ENCODE data around the gene P2RX1. TPM values are rescaled to one million over a fixed set of nuclear protein-coding genes. Genes with fewer than 3 reads are reported as not detected.

The P2RX1 gene
- total and polyA plus RNA-seq, 4 experiments from 2014 or later = not detected

- ChIA-PET CTCF (ENCODE audit: partially characterized antibody) (no interaction called here), POLR2A (ENCODE audit: partially characterized antibody) (no interaction called here)
- Mint-ChIP-seq H3K27me3 (no peaks in the 10 kb centered on the region), H3K9me3 (no peaks in the 10 kb centered on the region), H3K36me3 (no peaks in the 10 kb centered on the region), H3K27ac (peak overlapping the region in 1 of 7 donors; percentile 30), H3K4me1 (peaks cover 14 to 24% (median 20%) of the 10 kb centered on the region in 4 donors), H3K4me3 (no peak overlapping the region)
- intact Hi-C loops (cut with micrococcal nuclease) = no loop called here
- Histone ChIP-seq H3K27me3 (ENCODE audit: insufficient read depth, low read length) (no peaks in the 10 kb centered on the region), H3K4me3 (ENCODE audit: low read length in 2 of 2) (no peak overlapping the region), H3K4me1 (ENCODE audit: insufficient read depth, low read length) (peaks cover 17% of the 10 kb centered on the region), H3K36me3 (ENCODE audit: insufficient read depth, low read length) (no peaks in the 10 kb centered on the region), H3K27ac (ENCODE audit: low read depth, low read length) (no peak overlapping the region), H3K9me3 (ENCODE audit: control insufficient read depth in 1 of 2, low read length in 2 of 2) (no peaks in the 10 kb centered on the region)
- peak in 1 of 5 donors; percentile 8 for DNase-seq
Observed at GRCh38 chr17:3896108-3896967, 19.9 kb downstream of the P2RX1 start.

DNA sequence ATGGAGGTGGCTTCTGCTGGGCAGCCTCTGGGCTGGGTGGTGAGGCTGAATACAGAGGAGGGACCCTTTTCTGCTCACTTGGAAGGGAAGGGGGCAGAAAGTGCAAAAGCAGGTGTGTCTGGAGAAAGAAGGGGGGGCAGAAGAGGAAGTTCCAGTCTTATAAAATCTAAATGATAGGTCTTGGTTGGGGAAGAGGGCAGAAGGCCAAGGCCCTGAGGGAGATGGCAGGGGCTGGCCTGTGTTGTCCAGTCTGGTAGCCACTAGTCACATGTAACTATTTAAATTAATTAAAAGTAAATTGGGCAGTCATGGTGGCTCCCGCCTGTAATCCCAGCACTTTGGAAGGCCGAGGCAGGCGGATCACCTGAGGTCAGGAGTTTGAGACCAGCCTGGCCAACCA lies 20.9 kb downstream of the P2RX1 start:
- Histone ChIP-seq H3K36me3 (ENCODE audit: insufficient read depth, low read length) (no peaks in the 10 kb centered on the region), H3K4me3 (ENCODE audit: low read length in 2 of 2) (no peak overlapping the region), H3K9me3 (ENCODE audit: control insufficient read depth in 1 of 2, low read length in 2 of 2) (no peaks in the 10 kb centered on the region), H3K27me3 (ENCODE audit: insufficient read depth, low read length) (no peaks in the 10 kb centered on the region), H3K27ac (ENCODE audit: low read depth, low read length) (no peak overlapping the region), H3K4me1 (ENCODE audit: insufficient read depth, low read length) (peaks cover 19% of the 10 kb centered on the region)
- DNase-seq = no peak
- H3K9me3 Mint-ChIP-seq = no peaks in the 10 kb centered on the region
- H3K27ac Mint-ChIP-seq = peak overlapping the region in 1 of 7 donors; percentile 52
- ChIA-PET POLR2A (ENCODE audit: partially characterized antibody) (no interaction called here), CTCF (ENCODE audit: partially characterized antibody) (interaction anchor here (1.0 to 1.9 kb wide), 2 partner anchors 18 to 21 kb away, joined by 4 to 10 read pairs; partner anchors contain the start of gene P2RX1)
- intact Hi-C loops (cut with micrococcal nuclease) = no loop called here
- H3K4me3 Mint-ChIP-seq = no peak overlapping the region
- H3K4me1 Mint-ChIP-seq = peaks cover 21 to 34% (median 25%) of the 10 kb centered on the region in 4 donors
- H3K36me3 Mint-ChIP-seq = no peaks in the 10 kb centered on the region
- no peaks in the 10 kb centered on the region for H3K27me3 Mint-ChIP-seq

DNA sequence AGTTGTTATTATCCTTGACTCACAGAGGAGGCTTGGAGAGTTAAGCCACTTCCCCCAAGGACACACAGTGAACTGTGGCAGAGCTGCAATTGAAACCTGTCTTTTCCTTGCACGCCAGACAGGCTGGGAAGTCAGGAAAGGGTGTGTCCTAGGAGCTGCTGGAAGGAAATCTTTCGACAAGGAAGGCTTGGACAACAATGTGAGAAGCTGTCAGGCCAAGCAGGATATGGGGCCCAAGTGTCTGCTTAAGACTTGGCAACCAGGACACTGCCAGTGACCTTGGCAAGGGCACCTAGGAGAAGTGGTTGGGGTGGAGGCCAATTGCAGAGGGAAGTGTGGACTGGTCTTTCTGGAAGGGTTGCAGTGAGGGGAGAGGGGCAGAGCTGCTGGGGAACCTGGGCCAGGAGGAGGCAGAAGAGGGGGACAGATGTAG lies 21.3 kb downstream of the P2RX1 start:
- peak overlapping the region in 2 of 7 donors; percentile 43 to 52 for H3K27ac Mint-ChIP-seq
- H3K4me3 Mint-ChIP-seq = no peak overlapping the region
- peaks cover 22 to 37% (median 25%) of the 10 kb centered on the region in 4 donors for H3K4me1 Mint-ChIP-seq
- no peaks in the 10 kb centered on the region for H3K27me3 Mint-ChIP-seq
- no peak overlapping the region for H3K27ac ChIP-seq (ENCODE audit: low read depth, low read length)
- no peaks in the 10 kb centered on the region for H3K36me3 Mint-ChIP-seq
- no peak overlapping the region for H3K4me3 ChIP-seq (ENCODE audit: low read length in 2 of 2)
- ChIA-PET CTCF (ENCODE audit: partially characterized antibody) (interaction anchor here (1.0 to 2.3 kb wide), 3 partner anchors 19 to 49 kb away, joined by 4 to 12 read pairs (median 10); partner anchors contain the start of genes NCBP3 and P2RX1), POLR2A (ENCODE audit: partially characterized antibody) (interaction anchor here (2.9 kb wide), 1 partner anchor 49 kb away, joined by 19 read pairs; the partner anchor contains the start of gene NCBP3)
- peak in 1 of 5 donors; percentile 19 for DNase-seq
- intact Hi-C loops (cut with micrococcal nuclease) = no loop called here
- no peaks in the 10 kb centered on the region for H3K27me3 ChIP-seq (ENCODE audit: insufficient read depth, low read length)
- H3K9me3 ChIP-seq (ENCODE audit: control insufficient read depth in 1 of 2, low read length in 2 of 2) = no peaks in the 10 kb centered on the region
- H3K4me1 ChIP-seq (ENCODE audit: insufficient read depth, low read length) = peaks cover 19% of the 10 kb centered on the region
- no peaks in the 10 kb centered on the region for H3K9me3 Mint-ChIP-seq
- H3K36me3 ChIP-seq (ENCODE audit: insufficient read depth, low read length) = no peaks in the 10 kb centered on the region

GRCh38 chr17:3894188-3894587 lies 22.1 kb downstream of the P2RX1 start:
- H3K9me3 Mint-ChIP-seq = no peaks in the 10 kb centered on the region
- H3K36me3 Mint-ChIP-seq = no peaks in the 10 kb centered on the region
- Histone ChIP-seq H3K36me3 (ENCODE audit: insufficient read depth, low read length) (no peaks in the 10 kb centered on the region), H3K9me3 (ENCODE audit: control insufficient read depth in 1 of 2, low read length in 2 of 2) (no peaks in the 10 kb centered on the region), H3K4me3 (ENCODE audit: low read length in 2 of 2) (no peak overlapping the region), H3K27ac (ENCODE audit: low read depth, low read length) (no peak overlapping the region), H3K27me3 (ENCODE audit: insufficient read depth, low read length) (no peaks in the 10 kb centered on the region), H3K4me1 (ENCODE audit: insufficient read depth, low read length) (peaks cover 19% of the 10 kb centered on the region)
- peaks cover 22 to 39% (median 25%) of the 10 kb centered on the region in 4 donors for H3K4me1 Mint-ChIP-seq
- POLR2A ChIA-PET (ENCODE audit: partially characterized antibody) = interaction anchor here (1.2 to 2.9 kb wide), 4 partner anchors 11 to 249 kb away, joined by 3 to 19 read pairs (median 4); partner anchors contain the start of genes CYB5D2, NCBP3 and ZZEF1
- no peaks in the 10 kb centered on the region for H3K27me3 Mint-ChIP-seq
- CTCF ChIA-PET (ENCODE audit: partially characterized antibody) = interaction anchor here (1.1 to 2.3 kb wide), 5 partner anchors 19 to 157 kb away, joined by 3 to 12 read pairs (median 5); partner anchors contain the start of gene NCBP3
- H3K27ac Mint-ChIP-seq = peak overlapping the region in 6 of 7 donors; percentile 22 to 93 (median 90)
- intact Hi-C loops (cut with micrococcal nuclease) = no loop called here
- H3K4me3 Mint-ChIP-seq = peak overlapping the region; percentile 75 to 89 (median 84)
- DNase-seq = no peak

GRCh38 chr17:3893720-3894116 lies 22.5 kb downstream of the P2RX1 start:
- Mint-ChIP-seq H3K4me3 (peak overlapping the region; percentile 75 to 89 (median 84)), H3K36me3 (no peaks in the 10 kb centered on the region), H3K9me3 (no peaks in the 10 kb centered on the region), H3K27me3 (no peaks in the 10 kb centered on the region), H3K27ac (peak overlapping the region; percentile 87 to 96 (median 90)), H3K4me1 (peaks cover 22 to 44% (median 25%) of the 10 kb centered on the region in 4 donors)
- Histone ChIP-seq H3K36me3 (ENCODE audit: insufficient read depth, low read length) (no peaks in the 10 kb centered on the region), H3K27ac (ENCODE audit: low read depth, low read length) (peak overlapping the region; percentile 55), H3K4me1 (ENCODE audit: insufficient read depth, low read length) (peaks cover 19% of the 10 kb centered on the region), H3K9me3 (ENCODE audit: control insufficient read depth in 1 of 2, low read length in 2 of 2) (no peaks in the 10 kb centered on the region), H3K4me3 (ENCODE audit: low read length in 2 of 2) (peak overlapping the region in 1 of 2 donors; percentile 58), H3K27me3 (ENCODE audit: insufficient read depth, low read length) (no peaks in the 10 kb centered on the region)
- no peak for DNase-seq
- CTCF ChIA-PET (ENCODE audit: partially characterized antibody) = interaction anchor here (1.1 to 2.3 kb wide), 5 partner anchors 20 to 156 kb away, joined by 3 to 12 read pairs (median 5); partner anchors contain the start of gene NCBP3
- POLR2A ChIA-PET (ENCODE audit: partially characterized antibody) = interaction anchor here (1.2 to 2.9 kb wide), 6 partner anchors 10 to 249 kb away, joined by 3 to 19 read pairs (median 4); partner anchors contain the start of genes CYB5D2, HASPIN, NCBP3 and ZZEF1
- intact Hi-C loops (cut with micrococcal nuclease) = loop anchor here (1.0 kb wide), 3 partner anchors 49 to 250 kb away; partner anchors contain the start of genes ATP2A3, CYB5D2 and ZZEF1

DNA sequence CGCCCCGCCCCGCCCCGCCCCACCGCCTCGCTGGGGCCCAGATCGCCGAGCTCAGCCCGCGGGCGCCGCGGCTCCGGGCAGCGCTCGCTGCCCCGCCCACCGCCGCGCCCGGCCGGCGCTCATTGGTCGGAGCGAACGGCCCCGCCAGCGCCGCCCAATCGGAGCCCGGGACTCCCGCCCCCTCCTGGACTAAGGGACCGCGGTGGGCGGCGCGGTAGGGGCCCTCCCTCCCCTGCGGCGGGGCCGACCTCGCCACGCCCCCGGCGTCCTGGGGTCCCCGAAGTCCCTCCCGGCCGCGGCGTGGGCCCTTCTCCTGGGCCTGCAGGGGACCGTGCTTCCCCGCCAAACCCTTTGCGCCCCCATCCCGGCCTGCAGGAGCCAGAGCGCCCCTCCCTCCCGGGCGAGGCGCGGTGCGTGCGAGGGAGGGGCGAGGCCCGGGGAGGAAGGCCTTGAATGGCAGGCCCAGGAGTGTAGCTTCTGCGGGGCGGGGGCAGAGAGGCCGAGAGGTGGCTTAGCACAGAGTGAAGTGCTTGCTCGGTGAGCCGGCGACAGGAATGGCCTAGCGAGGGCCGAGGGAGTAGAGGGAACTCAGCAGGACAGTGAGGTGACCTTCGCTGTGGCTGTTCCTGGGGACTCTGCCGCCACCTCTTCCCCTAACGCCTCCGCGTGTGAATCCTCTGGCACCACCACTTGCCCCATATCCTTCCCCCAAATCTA lies 23.1 kb downstream of the P2RX1 start, which contains the start of gene CAMKK1:
Gene CAMKK1 (minus strand): TSS at position 51 of the 717 bp plus-strand sequence. CDS start 7,366 bp downstream, outside the sequence.
- intact Hi-C loops (cut with micrococcal nuclease) = loop anchor here (1.0 kb wide), 3 partner anchors 49 to 250 kb away; partner anchors contain the start of genes ATP2A3, CYB5D2 and ZZEF1
- Mint-ChIP-seq H3K4me1 (peaks cover 22 to 46% (median 26%) of the 10 kb centered on the region in 4 donors), H3K27ac (peak within 1 kb of the TSS; percentile 87 to 96 (median 91)), H3K27me3 (no peaks in the 10 kb centered on the region), H3K9me3 (no peaks in the 10 kb centered on the region), H3K4me3 (peak within 1 kb of the TSS; percentile 84 to 89 (median 87)), H3K36me3 (no peaks in the 10 kb centered on the region)
- H3K4me1 ChIP-seq (ENCODE audit: insufficient read depth, low read length) = peaks cover 21% of the 10 kb centered on the region
- H3K9me3 ChIP-seq (ENCODE audit: control insufficient read depth in 1 of 2, low read length in 2 of 2) = no peaks in the 10 kb centered on the region
- H3K27ac ChIP-seq (ENCODE audit: low read depth, low read length) = peak within 1 kb of the TSS; percentile 55
- DNase-seq = peak; percentile 85 to 91 (median 86)
- H3K4me3 ChIP-seq (ENCODE audit: low read length in 2 of 2) = peak within 1 kb of the TSS; percentile 36 to 65
- no peaks in the 10 kb centered on the region for H3K36me3 ChIP-seq (ENCODE audit: insufficient read depth, low read length)
- ChIA-PET POLR2A (ENCODE audit: partially characterized antibody) (interaction anchor here (1.2 to 2.9 kb wide), 6 partner anchors 9 to 250 kb away, joined by 3 to 19 read pairs (median 4); partner anchors contain the start of genes CYB5D2, HASPIN, NCBP3 and ZZEF1), CTCF (ENCODE audit: partially characterized antibody) (interaction anchor here (1.2 to 2.3 kb wide), 3 partner anchors 30 to 156 kb away, joined by 4 to 12 read pairs (median 5); partner anchors contain the start of gene NCBP3)
- no peaks in the 10 kb centered on the region for H3K27me3 ChIP-seq (ENCODE audit: insufficient read depth, low read length)

Measured in CD4-positive, alpha-beta memory T cell (primary cell).